SK-N-SH (cell line): Measurements from ENCODE around the gene ST6GALNAC6. TPM values are rescaled to one million over a fixed set of nuclear protein-coding genes. Genes with fewer than 3 reads are reported as not detected.

Source experiments
- CTCF ChIA-PET: fragments of 300-600, 350-600 bp; formaldehyde crosslinking; extraction: SDS; loops from one replicate; lab custom pipeline; 2021; lab: Yijun Ruan, JAX
- POLR2A ChIA-PET: fragments of 350-600 bp; sonication (Branson Sonifier 250); formaldehyde crosslinking; extraction: SDS; loops from one replicate; lab custom pipeline; 2020; ENCODE audit warnings: antibody characterized with exemption, inconsistent platforms; lab: Yijun Ruan, JAX
- DNase-seq: peaks from one replicate; pipeline ENCODE4 v3.0.0; 2012
- H2AFZ ChIP-seq: fragments of 200-600 bp; sonication (generic); 2 replicates; pipeline ENCODE4 v1.8.1; 2016; ENCODE audit warnings: antibody characterized with exemption, mild to moderate bottlenecking, low read depth
- H3F3A ChIP-seq: fragments of 200-600 bp; sonication (generic); replicated peaks from 2 replicates; pipeline ENCODE3; 2016; ENCODE audit warnings: antibody characterized with exemption, mild to moderate bottlenecking; ENCODE audit not compliant: insufficient read depth
- H3K27ac ChIP-seq, 2 experiments: fragments of 200-500 bp in 1 of 2; fragments of 200-600 bp in 1 of 2; sonication (Bioruptor generic) in 1 of 2; sonication (generic), shearing (Covaris generic) in 1 of 2; 2 replicates each; pipeline versions ENCODE4 v1.5.1 to v1.6.1; 2014 to 2016; ENCODE audit warnings: low read depth in 2 of 2, inconsistent platforms in 1 of 2, low read length in 1 of 2, mild to moderate bottlenecking in 1 of 2, mixed read lengths in 1 of 2
- H3K27me3 ChIP-seq: fragments of 200-600 bp; sonication (generic), shearing (Covaris generic); 2 replicates; pipeline ENCODE4 v1.6.1; 2016; ENCODE audit warnings: mixed run types; ENCODE audit not compliant: insufficient read depth
- H3K36me3 ChIP-seq, 2 experiments: fragments of 200-500 bp in 1 of 2; fragments of 200-600 bp in 1 of 2; sonication (Bioruptor generic) in 1 of 2; sonication (generic) in 1 of 2; replicated peaks in 1 of 2; 2 replicates each; pipeline versions ENCODE3 to v1.5.1; 2014 to 2016; ENCODE audit warnings: low read length in 1 of 2, mild to moderate bottlenecking in 1 of 2; ENCODE audit not compliant: insufficient read depth in 2 of 2, control insufficient read depth in 1 of 2
- H3K4me1 ChIP-seq, 2 experiments: fragments of 200-500 bp in 1 of 2; fragments of 200-600 bp in 1 of 2; sonication (Bioruptor generic) in 1 of 2; sonication (generic), shearing (Covaris generic) in 1 of 2; 2 replicates each; pipeline versions ENCODE4 v1.5.1 to v1.6.1; 2014 to 2016; ENCODE audit warnings: low read depth in 1 of 2, low read length in 1 of 2, mixed run types in 1 of 2; ENCODE audit not compliant: insufficient read depth in 2 of 2, control insufficient read depth in 1 of 2
- H3K4me2 ChIP-seq: fragments of 200-600 bp; sonication (generic), shearing (Covaris generic); 2 replicates; pipeline ENCODE4 v1.6.1; 2017; ENCODE audit warnings: mixed run types
- H3K4me3 ChIP-seq, 2 experiments: fragments of 200-500 bp in 1 of 2; fragments of 200-600 bp in 1 of 2; sonication (Bioruptor generic) in 1 of 2; sonication (generic), shearing (Covaris generic) in 1 of 2; 2 replicates each; pipeline versions ENCODE4 v1.5.1 to v1.8.1; 2014 to 2016; ENCODE audit warnings: low read depth in 2 of 2, inconsistent platforms in 1 of 2, low read length in 1 of 2, mild to moderate bottlenecking in 1 of 2, mixed read lengths in 1 of 2, moderate library complexity in 1 of 2
- H3K79me2 ChIP-seq: fragments of 200-600 bp; sonication (generic); 2 replicates; pipeline ENCODE4 v1.8.1; 2017; ENCODE audit warnings: mild to moderate bottlenecking; ENCODE audit not compliant: insufficient read depth
- H3K9ac ChIP-seq: fragments of 200-600 bp; sonication (generic); 2 replicates; pipeline ENCODE4 v1.6.1; 2017; ENCODE audit warnings: mixed run types
- H3K9me2 ChIP-seq: fragments of 200-600 bp; sonication (generic); 2 replicates; pipeline ENCODE4 v1.6.1; 2017; ENCODE audit warnings: mixed run types
- H3K9me3 ChIP-seq: fragments of 200-600 bp; sonication (generic); 2 replicates; pipeline ENCODE4 v1.6.1; 2017; ENCODE audit warnings: mixed run types, mild to moderate bottlenecking, moderate library complexity
- H4K20me1 ChIP-seq: fragments of 200-600 bp; sonication (generic); 2 replicates; pipeline ENCODE4 v1.6.1; 2017; ENCODE audit warnings: mild to moderate bottlenecking, mixed run types; ENCODE audit not compliant: insufficient read depth
- CHD2 ChIP-seq: fragments of 150-350 bp; IDR thresholded peaks from 2 replicates; pipeline ENCODE4 v1.6.1; 2018; ENCODE audit warnings: low read length; ENCODE audit not compliant: partially characterized antibody
- ELF1 ChIP-seq: IDR thresholded peaks from 2 replicates; pipeline ENCODE4 v1.4.0; 2012
- FOXJ3 ChIP-seq: sonication (generic); formaldehyde crosslinking; IDR thresholded peaks from 2 replicates; pipeline ENCODE4 v1.5.1; 2020; ENCODE audit warnings: mild to moderate bottlenecking, missing genetic modification reagents
- FOXM1 ChIP-seq: IDR thresholded peaks from 2 replicates; pipeline ENCODE4 v1.4.0; 2012; ENCODE audit warnings: low read depth, mild to moderate bottlenecking
- GABPA ChIP-seq: IDR thresholded peaks from 2 replicates; pipeline ENCODE4 v1.4.0; 2012; ENCODE audit warnings: low read depth, mild to moderate bottlenecking
- IRF3 ChIP-seq: fragments of 150-350 bp; IDR thresholded peaks from 2 replicates; pipeline ENCODE4 v1.6.1; 2016; ENCODE audit warnings: mild to moderate bottlenecking, low read depth, low read length
- JUND ChIP-seq: IDR thresholded peaks from 2 replicates; pipeline ENCODE4 v1.4.0; 2012
- NRF1 ChIP-seq: IDR thresholded peaks from 2 replicates; pipeline ENCODE4 v1.6.1; 2012; ENCODE audit warnings: low read depth, mild to moderate bottlenecking, low read length
- PBX3 ChIP-seq: IDR thresholded peaks from 2 replicates; pipeline ENCODE4; 2012
- RAD21 ChIP-seq: IDR thresholded peaks from 2 replicates; pipeline ENCODE4 v1.6.1; 2012; ENCODE audit warnings: mild to moderate bottlenecking, low read length
- RCOR1 ChIP-seq: fragments of 150-350 bp; IDR thresholded peaks from 2 replicates; pipeline ENCODE4 v1.6.1; 2017; ENCODE audit warnings: antibody characterized with exemption, low read length
- REST ChIP-seq: IDR thresholded peaks from 2 replicates; pipeline ENCODE4 v1.6.1; 2012; ENCODE audit warnings: mild to moderate bottlenecking, low read depth, low read length, moderate library complexity
- SIN3A ChIP-seq: IDR thresholded peaks from 2 replicates; pipeline ENCODE4 v1.6.1; 2012; ENCODE audit warnings: low read depth, mild to moderate bottlenecking, low read length, moderate library complexity, borderline replicate concordance
- TAF1 ChIP-seq: IDR thresholded peaks from 2 replicates; pipeline ENCODE4 v1.6.1; 2012; ENCODE audit warnings: low read depth, mild to moderate bottlenecking, low read length, moderate library complexity, borderline replicate concordance
- TCF12 ChIP-seq: IDR thresholded peaks from 2 replicates; pipeline ENCODE4 v1.4.0; 2012
- TEAD4 ChIP-seq: IDR thresholded peaks from 2 replicates; pipeline ENCODE4 v1.4.0; 2012; ENCODE audit warnings: mild to moderate bottlenecking, borderline replicate concordance; ENCODE audit not compliant: insufficient read depth
- USF1 ChIP-seq: IDR thresholded peaks from 2 replicates; pipeline ENCODE4 v1.4.0; 2012; ENCODE audit warnings: low read depth, borderline replicate concordance
- YY1 ChIP-seq: IDR thresholded peaks from 2 replicates; pipeline ENCODE4 v1.4.0; 2012; ENCODE audit warnings: low read depth, mild to moderate bottlenecking
- WGBS: methylation state at CpG from one replicate; pipeline ENCODE4 v1.1.6; 2017; ENCODE audit warnings: low lambda C conversion rate; 5-methylcytosine and 5-hydroxymethylcytosine counted together
- polyA plus RNA-seq, 3 experiments: library from polyadenylated mRNA; depleted of rRNA; stranded (reverse); fragments of >200 nt; gene quantifications; 2 replicates each; pipeline ENCODE4 v1.2.3, GENCODE V29; 2012
- TF ChIP-seq, protein P1 (sequence below): IDR thresholded peaks from 2 replicates; pipeline ENCODE4 v1.4.0; 2012; ENCODE audit warnings: low read depth, borderline replicate concordance
- TF ChIP-seq, protein P2 (sequence below): fragments of 200-600 bp; sonication (generic); IDR thresholded peaks from 2 replicates; pipeline ENCODE4 v1.6.1; 2017; ENCODE audit warnings: antibody characterized with exemption, mild to moderate bottlenecking, moderate library complexity
- TF ChIP-seq, protein P3 (sequence below): fragments of 150-350 bp; IDR thresholded peaks from 2 replicates; pipeline ENCODE4 v1.6.1; 2017; ENCODE audit warnings: antibody characterized with exemption, low read length, low read depth, borderline replicate concordance

ST6GALNAC6 gene
- polyA plus RNA-seq, 1 of the 3 experiments (the other 2 are of a cell fraction) = 34.8 TPM

DNA sequence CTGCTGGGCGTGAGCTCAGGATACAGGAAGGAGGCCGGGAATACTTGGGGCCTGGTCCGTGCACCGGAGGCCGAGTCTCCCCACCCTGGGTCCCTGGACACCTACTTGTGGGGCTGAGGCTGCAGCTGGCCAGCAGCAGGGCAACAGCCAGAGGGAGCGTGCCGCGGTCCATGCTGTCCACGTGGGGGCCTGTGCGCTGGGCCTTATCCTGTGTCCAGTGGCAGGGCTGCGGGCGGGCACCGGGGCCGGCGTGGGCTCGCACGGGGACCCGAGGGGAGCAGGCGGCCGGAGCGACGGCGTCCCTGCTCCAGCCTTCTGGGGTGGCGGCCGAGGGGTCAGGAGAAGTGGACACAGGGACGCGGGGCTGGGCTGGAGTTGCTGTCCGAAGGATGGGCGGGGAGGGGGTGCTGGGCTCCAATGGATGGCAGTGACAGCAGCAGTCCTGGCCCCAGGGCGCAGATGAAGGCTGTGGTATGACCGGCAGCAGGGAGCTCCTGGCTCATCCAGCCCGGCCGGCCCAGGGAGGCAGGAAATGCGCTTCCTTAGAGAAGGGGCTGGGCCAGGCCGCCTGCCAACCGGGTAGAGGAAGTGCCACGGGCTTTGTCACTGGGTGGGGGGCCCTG is 45.1 kb downstream of the ST6GALNAC6 start, which contains the start of gene ENG:
Gene ENG, minus strand, starts transcription at position 475 of the 623 bp plus-strand sequence. Its CDS starts 303 bp downstream, at position 172.
- H3K4me1 ChIP-seq = peaks cover 6 to 33% of the 10 kb centered on the region in 2 experiments; a peak in 2 of 4 replicates
- H2AFZ ChIP-seq = peak within 1 kb of the TSS; percentile 69; the same call in 1 of the 2 replicates
- WGBS = 19% methylated on average over 21 of the region's 37 CpGs
- H3F3A ChIP-seq = no peaks in the 10 kb centered on the region
- CTCF ChIA-PET = interaction anchor here (0.7 to 10.9 kb wide), 14 partner anchors 9 to 264 kb away, joined by 3 to 116 read pairs (median 4); partner anchors contain the start of genes AK1 and TOR2A
- H3K79me2 ChIP-seq = peaks cover 49% of the 10 kb centered on the region
- POLR2A ChIA-PET = interaction anchor here (0.9 to 1.8 kb wide), 4 partner anchors 9 to 193 kb away, joined by 3 to 5 read pairs (median 3); no protein-coding TSS in a partner anchor
- peak within 1 kb of the TSS; percentile 62 to 81 for H3K4me3 ChIP-seq
- H3K9ac ChIP-seq = peak within 1 kb of the TSS; percentile 70
- H4K20me1 ChIP-seq = no peaks in the 10 kb centered on the region
- peak within 1 kb of the TSS; percentile 58 to 86; a peak in 3 of 4 replicates for H3K27ac ChIP-seq
- no peaks in the 10 kb centered on the region for H3K9me2 ChIP-seq
- no peaks in the 10 kb centered on the region for H3K27me3 ChIP-seq
- peaks cover 7% of the 10 kb centered on the region; the same call in 1 of the 2 replicates for H3K9me3 ChIP-seq
- peaks cover 0 to 5% of the 10 kb centered on the region in 2 experiments for H3K36me3 ChIP-seq
- H3K4me2 ChIP-seq = peak within 1 kb of the TSS; percentile 96
- peak; percentile 85 for DNase-seq
- TF ChIP-seq TAF1 (no peak), RAD21 (no peak), ELF1 (0 out of 2 replicates have a peak, but pooled peaks have one; percentile 40), NRF1 (no peak), YY1 (no peak), RCOR1 (no peak), IRF3 (no peak), TEAD4 (no peak), REST (0 out of 2 replicates have a peak, but pooled peaks have one; percentile 5), TCF12 (no peak; the same call in 1 of the 2 replicates), FOXM1 (no peak), JUND (no peak), USF1 (peak; percentile 59), FOXJ3 (no peak), GABPA (no peak), CHD2 (no peak), SIN3A (peak; percentile 15; the same call in 1 of the 2 replicates), PBX3 (no peak)
- TF ChIP-seq, protein P1, sequence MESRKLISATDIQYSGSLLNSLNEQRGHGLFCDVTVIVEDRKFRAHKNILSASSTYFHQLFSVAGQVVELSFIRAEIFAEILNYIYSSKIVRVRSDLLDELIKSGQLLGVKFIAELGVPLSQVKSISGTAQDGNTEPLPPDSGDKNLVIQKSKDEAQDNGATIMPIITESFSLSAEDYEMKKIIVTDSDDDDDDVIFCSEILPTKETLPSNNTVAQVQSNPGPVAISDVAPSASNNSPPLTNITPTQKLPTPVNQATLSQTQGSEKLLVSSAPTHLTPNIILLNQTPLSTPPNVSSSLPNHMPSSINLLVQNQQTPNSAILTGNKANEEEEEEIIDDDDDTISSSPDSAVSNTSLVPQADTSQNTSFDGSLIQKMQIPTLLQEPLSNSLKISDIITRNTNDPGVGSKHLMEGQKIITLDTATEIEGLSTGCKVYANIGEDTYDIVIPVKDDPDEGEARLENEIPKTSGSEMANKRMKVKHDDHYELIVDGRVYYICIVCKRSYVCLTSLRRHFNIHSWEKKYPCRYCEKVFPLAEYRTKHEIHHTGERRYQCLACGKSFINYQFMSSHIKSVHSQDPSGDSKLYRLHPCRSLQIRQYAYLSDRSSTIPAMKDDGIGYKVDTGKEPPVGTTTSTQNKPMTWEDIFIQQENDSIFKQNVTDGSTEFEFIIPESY = no peak
- TF ChIP-seq, protein P2, sequence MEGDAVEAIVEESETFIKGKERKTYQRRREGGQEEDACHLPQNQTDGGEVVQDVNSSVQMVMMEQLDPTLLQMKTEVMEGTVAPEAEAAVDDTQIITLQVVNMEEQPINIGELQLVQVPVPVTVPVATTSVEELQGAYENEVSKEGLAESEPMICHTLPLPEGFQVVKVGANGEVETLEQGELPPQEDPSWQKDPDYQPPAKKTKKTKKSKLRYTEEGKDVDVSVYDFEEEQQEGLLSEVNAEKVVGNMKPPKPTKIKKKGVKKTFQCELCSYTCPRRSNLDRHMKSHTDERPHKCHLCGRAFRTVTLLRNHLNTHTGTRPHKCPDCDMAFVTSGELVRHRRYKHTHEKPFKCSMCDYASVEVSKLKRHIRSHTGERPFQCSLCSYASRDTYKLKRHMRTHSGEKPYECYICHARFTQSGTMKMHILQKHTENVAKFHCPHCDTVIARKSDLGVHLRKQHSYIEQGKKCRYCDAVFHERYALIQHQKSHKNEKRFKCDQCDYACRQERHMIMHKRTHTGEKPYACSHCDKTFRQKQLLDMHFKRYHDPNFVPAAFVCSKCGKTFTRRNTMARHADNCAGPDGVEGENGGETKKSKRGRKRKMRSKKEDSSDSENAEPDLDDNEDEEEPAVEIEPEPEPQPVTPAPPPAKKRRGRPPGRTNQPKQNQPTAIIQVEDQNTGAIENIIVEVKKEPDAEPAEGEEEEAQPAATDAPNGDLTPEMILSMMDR = peak; percentile 37
- TF ChIP-seq, protein P3, sequence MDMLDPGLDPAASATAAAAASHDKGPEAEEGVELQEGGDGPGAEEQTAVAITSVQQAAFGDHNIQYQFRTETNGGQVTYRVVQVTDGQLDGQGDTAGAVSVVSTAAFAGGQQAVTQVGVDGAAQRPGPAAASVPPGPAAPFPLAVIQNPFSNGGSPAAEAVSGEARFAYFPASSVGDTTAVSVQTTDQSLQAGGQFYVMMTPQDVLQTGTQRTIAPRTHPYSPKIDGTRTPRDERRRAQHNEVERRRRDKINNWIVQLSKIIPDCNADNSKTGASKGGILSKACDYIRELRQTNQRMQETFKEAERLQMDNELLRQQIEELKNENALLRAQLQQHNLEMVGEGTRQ = no peak
